GM21576 (cell line): ENCODE data around the gene MLANA.
A peak's percentile ranks its signal among the peaks of the same experiment; 100 is the strongest.
"Not testable (repeated sequence)": the region's sequence is repeated elsewhere in the genome, so short reads cannot be mapped to it uniquely, and the experiment has no call there.

Source experiments
- ATAC-seq: cut with Tn5 transposase; IDR thresholded peaks from one replicate; pipeline ENCODE4 v1.9.1; 2021; ENCODE audit warnings: mild to moderate bottlenecking, moderate library complexity; ENCODE audit not compliant: unreplicated experiment

The MLANA gene

DNA sequence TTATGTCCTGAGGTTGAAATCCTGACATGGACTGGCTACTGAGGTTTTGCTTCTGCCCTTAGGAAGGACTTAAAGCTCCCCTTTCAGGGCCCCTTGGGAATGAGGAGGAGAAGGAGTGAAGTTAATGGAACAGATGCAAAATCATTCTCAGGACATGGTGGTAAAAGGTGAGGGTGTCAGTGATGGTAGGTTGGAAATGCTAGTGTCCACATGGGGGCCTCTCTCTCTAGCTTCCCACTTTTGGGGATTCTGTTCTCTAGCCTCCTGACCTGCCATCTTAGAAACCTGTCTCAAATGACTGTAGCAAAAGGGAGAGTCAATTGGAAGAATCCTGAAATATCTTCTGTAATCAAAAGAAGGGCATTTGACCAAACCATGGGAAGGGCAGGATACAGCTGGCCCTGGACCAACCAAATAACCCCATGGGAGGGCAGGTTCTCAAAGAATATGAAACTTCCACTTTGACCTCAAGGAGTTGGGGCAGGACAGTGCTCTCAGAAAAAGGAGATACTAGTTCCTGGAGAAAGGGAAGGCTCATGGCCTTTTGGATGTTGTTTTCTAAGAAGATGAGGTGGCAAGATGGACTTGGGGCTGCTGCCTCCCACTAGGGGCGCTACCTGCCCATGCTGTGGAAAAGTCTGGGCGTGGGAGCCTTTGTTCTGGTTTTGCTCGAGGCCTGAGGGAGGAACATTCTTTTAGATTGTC lies 21.2 kb upstream of the MLANA start:
- no peak for ATAC-seq

DNA sequence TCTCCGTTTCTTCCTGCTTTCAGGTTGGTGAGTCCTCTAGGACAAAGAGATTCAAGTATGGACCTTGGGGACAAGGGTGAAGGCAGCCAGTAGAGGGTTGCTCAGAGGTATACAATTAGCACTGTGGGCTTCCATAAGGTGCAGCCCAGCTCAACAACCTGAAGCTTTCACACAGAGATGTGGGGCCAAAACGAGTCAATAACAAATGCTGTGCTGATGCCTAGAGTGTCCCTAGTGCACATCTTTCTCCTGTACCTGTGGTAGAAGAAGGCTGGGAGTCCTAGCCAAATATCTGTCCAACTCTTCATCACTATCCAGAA lies 20.7 kb upstream of the MLANA start:
- no peak for ATAC-seq

DNA sequence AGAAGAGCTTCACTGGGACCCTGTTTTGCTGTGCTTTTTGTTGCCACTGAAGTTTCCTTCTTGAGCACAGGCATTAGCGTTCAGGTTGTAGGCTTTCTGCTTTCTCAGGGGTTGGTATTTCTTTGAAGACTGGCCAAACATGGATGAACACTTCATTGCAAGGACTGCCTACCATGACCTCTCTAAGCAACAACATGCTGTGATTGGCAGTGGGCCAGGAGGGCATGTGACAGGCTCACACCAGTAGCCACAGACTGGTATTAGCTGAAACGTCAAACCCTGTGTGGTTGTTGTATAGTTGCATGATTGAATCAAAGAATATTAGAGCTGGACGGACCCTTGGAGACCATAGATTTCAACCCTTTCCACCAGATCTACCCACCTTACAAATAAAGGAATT lies 20.0 kb upstream of the MLANA start:
- ATAC-seq: no peak

DNA sequence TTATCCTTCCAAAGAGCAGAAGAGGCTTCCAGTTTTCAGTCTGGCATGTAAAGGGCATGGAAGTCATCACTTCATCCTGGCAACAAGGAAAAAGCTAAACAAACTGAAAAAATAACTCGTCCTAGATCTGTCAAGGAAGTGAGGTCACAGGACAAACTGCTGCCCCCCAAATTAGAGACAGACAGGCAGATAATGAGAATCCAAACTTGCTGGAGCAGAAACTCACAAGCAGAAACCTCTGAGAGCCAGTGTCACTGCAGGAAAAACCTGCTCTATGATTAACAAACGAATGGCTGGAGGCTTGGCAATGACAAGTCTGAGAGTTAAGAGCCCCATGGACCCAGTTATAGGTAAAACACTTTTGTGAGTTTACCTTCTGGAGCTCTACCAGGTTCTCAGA lies 18.9 kb upstream of the MLANA start:
- no peak for ATAC-seq

DNA sequence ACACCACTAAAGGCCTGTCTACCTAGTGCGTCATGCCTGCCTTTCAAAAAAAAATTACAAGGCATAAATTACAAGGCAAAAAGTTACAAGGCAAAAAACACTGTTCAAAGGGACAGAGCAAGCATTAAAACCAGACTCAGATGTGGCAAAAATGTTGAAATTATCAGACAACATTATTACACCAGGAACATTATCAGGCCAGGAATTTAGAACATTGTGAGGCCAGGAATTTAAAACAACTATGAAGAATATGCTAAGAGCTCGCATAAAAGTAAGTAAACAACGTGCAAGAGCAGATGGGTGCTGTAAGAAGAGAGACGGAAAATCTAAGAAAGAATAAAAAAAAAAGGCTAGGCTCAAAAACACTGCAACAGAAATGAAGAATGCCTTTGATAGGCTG lies 18.2 kb upstream of the MLANA start:
- no peak for ATAC-seq

DNA sequence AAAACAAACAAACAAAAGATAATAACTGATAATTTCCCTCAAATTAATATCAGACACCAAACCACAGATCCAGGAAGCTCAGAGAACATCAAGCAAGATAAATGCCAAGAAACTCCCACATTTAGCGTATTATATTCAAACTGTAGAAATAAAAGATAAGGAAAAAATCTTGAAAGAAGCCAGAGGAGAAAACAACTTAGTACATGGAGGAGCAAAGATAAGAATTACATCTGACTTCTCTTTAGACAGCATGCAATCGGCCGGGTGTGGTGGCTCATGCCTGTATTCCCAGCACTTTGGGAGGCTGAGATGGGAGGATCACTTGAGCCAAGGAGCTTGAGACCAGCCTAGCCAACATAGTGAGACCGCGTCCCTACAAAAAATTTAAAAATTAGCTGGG lies 17.2 kb upstream of the MLANA start:
- ATAC-seq: no peak

DNA sequence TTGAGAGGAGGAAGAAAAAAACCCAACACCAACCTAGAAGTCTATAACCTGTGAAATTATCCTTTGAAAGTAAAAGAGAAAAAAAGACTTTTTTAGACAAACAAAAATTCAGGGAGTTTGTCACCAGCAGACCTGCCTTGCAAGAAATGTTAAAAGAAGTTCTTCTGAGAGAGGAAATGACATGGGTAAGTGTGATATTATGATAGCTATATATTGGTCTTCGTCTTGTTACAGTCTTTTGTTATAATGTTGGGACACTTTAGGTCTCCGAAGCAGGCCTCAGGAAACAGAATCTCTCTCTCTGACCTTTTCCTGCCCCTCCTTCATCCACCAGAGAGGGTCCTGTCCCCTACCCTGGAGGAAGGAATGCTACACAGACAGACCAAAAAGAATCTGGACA lies 16.6 kb upstream of the MLANA start:
- no peak for ATAC-seq

DNA sequence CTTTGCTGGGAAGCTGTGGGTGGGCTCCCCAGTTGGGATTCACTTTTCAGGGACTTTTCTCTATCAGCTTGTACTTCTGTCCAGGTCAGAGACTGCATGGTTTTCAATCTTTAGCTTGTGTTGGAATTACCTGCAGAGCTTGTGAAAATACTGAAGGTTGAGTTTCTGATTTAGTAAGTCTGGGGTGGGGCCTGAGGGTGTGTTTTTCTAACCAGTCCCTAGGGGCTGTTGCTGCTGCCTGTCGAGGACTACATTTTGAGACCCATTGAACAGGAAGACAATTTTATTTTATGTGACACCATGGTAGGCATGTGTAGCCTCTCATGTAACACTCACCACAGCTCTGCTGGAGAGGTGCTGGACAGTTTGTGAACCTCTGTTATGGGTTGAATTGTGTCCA lies 14.7 kb upstream of the MLANA start:
- no peak for ATAC-seq

DNA sequence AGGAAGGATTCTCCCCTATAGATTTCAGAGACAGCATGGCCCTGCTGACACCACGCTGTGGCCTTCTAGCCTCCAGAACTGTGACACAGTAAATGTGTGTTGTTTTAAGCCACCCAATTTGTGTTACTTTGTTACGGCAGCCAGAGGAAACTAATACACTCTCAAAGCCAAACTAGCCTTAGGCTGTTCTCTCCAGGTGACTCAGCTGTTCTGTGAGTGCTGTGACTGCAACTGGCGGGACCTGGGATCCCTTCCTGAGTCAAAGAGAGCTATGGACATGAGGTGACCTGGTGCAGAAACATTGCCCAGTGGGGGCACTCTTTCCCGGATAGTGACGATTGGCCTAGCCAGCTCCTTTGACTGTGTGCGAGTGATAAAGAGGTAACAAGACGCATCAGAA lies 14.0 kb upstream of the MLANA start:
- no peak for ATAC-seq

DNA sequence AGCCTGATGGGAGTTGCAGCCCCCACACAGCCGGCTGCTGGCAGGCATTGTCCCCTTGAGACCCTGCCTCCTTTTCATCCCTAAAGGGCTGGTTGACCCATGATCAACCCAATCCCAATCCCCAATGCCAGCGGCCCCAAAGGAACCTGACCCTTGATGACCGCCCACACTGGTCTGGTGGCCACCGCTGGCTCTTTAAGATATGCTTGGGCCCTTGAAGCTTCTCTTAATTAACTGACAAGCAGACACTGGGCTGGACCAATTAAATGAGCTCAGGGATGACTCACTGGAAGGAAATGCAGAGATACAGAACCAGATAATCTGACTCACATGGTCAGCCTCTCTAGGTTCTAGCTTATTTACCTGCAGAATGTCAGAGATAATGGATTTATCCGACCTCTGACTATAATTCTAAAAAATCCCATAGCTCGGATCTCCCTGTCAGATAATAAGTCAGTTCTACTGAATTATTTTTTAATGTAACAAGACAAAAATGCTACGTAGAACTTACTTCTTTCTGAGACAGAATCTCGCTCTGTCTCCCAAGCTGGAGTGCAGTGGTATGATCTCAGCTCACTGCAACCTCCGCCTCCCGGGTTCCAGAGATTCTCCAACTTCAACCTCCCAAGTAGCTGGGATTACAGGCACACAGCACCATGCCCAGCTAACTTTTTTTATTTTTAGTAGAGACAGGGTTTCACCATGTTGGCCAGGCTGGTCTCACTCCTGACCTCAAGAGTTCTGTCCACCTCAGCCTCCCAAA lies 11.1 kb upstream of the MLANA start:
- no peak for ATAC-seq

DNA sequence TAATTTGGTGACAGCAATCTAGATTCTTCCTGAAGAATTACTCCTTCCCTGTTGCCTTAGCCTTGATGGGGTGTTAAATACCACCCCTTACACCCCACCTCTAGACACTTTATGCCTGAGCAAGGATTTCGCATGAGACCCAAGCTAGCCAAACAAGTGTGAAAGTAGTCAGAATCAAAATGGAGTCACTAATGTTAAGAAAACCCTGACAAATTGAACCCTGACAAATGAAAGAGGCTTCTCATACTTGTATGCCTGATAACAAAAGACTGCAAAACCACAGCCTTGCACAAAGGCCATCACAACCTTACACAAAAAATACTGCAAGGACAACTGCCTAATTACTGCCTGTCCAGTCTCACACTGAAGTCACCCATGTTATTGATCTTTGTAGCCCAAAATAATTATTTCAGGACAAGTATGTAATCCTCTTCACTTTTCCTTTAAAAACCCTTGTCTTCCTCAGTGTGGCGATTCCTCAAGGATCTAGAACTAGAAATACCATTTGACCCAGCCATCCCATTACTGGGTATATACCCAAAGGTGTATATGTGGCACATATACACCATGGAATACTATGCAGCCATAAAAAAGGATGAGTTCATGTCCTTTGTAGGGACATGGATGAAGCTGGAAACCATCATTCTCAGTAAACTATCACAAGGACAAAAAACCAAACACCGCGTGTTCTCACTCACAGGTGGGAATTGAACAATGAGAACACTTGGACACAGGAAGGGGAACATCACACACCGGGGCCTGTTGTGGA lies 8.3 kb upstream of the MLANA start:
- ATAC-seq: not testable (repeated sequence)

DNA sequence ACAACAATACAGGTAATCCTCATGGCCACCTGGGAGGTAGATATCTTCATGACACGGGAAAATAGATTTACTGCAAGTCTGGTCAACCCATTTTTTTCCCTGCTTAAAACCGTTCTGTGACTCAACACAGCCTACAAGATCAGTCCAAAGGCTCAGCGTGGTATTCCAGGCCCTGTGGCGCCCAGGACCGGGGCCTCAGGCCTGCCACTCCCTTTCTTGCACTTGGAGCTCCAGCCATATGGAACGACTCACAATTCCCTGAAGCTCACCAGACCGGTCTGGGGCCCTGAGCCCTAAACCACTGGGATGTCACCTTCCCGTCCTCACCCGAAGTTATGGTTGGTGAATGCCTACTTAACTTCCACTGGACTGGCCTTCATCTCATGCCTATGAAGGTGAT lies 6.5 kb upstream of the MLANA start:
- no peak for ATAC-seq

DNA sequence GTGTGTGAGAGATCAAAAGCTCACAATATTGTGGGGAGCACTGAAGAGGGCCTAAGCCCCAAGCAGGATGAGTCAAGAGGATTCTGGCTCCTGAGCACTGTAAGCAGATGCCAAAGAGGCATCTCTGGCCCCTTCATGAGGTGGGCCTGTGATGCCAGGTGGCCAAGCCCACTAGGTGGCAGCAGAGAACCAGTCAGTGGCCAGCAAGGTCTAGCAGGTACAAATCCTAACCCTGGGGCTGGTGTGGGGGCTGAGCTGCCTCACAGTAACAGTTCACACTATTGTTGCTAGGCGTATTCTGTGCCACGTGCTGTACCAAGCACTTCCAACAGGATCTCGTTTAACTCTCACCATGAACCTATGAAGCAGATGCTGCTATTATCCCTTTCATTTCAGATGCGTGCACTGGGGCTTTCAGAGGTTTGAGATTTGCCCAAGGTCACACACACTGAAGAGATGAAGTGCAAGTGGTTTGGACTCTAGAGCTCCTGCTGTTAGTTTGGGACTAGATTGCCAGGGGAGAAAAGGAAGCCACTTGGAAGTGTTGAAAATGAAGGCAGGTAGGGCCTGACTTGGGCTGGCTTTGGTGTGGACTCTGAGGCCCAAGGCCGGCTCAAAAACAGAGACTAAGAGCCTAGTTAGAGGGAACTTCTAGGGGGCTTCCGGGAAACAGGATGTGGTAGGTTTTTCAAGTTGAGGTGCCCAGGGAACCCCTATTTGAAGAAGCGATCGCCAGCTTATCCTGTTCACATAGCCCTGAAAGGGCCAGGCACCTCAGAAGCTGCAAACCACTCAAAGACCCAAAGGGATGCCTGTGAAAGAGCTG lies 4.4 kb upstream of the MLANA start:
- ATAC-seq: peak; percentile 91

DNA sequence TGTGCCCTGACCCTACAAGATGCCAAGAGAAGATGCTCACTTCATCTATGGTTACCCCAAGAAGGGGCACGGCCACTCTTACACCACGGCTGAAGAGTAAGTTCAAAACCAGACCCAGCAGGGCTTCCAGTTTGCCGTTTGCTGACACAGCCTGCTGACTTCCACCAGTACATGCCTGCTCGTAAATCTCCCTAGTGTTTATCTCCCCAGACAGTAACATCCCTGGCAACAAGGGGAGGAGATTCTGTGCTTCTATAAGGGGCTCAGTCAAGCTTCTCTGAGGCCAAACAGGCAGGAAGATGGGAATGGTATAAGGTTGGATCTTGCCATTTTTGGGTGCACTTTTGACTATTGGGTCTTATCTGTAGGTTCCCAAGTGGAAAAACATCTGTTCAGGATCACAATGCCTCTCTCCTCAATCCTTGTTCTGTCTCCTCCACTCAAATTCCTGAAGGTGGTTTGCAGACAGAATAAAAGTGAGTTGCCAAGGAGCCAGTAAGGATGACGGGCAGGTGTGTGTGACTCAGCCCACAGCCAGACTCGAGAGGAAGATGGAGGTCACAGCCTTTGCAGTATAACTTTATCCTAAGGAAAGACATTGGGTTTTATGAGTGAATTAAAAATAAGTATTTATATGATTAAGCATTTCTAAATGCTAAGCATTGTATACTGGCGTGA lies 1.9 kb downstream of the MLANA start:
- ATAC-seq: no peak

DNA sequence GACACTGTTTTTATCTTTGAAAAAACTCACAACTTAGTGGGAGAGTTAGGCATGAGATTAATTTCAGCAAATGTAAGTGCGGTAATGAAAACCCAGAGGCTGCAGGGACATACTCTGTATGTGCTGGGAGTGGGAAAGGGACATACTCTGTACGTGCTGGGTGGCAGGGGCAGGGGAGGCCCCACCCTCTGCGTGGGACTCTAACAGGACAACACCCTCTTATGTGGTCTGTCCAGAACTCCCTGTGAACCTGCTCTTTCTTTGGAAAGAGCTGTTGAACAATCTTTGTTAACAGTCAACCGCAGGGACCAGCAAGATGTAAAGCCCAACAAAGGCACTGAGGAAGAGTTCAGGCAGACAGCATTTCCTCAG lies 2.4 kb downstream of the MLANA start:
- ATAC-seq: no peak

DNA sequence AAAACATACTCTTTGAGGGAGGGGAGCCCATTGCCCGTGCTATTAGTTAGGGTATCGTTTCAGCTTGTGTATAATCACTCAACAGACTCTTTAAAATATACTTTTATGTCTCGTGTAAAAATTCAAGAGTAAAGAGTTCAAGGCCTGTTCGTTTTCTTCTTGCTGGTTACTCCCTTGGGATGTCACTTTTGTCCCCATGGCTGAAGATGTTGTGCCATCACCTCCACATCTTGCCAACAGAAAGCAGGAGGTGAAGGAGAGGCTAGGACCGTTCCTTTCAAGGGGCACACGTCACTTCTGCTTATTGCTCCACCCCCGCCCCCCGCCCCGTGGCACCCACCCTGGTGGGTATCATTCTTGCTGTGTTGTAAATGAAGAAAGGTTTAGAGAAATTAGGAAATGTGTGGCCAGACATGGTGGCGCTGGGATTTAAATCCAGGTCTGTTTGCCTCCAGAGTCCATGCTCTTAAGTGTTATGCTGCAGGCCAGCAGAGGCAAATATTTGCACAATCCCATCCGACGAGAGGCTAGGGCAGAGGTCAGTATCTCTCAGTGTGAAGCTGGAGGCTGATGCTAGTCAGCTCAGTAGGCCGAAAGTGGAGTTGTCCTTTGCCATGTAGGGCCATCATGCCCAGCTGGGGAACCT lies 3.0 kb downstream of the MLANA start:
- no peak for ATAC-seq

DNA sequence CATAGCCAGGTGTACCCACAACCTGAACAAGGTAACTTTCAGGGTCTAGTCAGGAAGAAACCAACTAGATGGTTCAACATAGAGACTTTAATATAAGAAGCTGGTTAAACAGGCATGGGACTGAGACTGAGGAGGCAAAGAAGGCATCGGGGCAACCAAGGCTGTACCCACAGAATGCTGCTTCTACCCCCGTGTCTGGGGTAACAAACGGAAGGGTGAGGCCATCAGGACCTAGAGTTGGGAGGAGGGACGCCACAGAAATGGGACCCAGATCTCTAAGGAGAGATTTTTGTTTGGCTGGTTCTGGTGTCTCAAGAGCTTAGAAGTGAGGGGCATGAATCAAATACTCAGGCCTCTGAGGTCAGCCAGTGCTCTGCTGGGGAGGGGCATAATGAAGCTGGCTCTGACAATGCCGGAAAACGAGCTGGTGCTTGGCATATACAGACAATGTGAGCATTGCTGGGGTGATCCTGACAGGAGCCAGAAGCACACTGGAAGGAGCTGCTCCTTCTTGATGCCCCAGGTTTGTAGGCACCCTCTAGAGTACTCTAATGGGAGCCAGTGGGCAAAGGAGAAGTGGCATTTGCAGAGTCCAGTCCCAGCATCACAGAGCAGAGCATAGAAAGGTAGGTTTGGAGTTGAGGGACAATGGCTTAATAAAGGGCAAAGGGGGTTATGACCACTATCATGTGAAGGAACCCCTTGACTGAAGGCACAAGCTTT lies 3.7 kb downstream of the MLANA start:
- no peak for ATAC-seq

DNA sequence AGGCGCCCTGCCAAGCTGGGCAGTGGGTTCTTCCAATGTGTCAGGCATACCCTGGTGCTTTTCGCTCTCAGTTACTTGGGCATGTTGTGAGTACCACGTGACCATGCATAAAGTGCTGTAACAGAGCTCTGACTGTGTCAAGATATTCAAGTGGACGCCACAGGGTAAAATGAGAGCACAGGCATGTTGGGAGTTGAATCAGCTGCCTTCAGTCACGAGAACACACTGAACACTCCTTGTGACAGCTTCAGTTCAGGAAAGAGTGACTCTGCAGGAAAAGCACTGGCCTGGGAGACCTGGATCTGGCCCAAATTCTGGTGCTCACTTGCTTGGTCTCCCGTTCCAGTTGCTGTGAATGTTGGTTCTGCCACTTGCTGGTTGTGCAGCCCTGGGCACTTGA lies 5.1 kb downstream of the MLANA start:
- ATAC-seq: no peak

DNA sequence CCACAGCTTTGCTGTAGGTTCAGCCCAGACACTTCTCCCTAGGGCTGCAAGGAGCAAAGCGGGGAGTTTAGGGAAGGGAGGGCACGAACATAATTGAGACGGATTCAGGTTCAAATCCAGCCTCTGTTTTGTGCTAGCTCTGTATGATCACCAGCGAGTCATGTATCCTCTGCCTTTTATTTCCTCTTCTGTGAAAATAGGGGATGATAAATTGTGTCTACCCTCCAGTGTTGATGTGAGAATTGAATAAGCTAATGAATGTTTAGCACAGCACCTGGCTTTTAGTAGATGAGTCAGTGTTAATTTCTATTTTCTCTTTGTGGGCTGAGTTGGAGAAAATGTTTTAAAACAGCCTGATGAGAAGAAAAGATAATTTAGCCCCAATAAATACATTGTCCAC lies 6.2 kb downstream of the MLANA start:
- no peak for ATAC-seq

DNA sequence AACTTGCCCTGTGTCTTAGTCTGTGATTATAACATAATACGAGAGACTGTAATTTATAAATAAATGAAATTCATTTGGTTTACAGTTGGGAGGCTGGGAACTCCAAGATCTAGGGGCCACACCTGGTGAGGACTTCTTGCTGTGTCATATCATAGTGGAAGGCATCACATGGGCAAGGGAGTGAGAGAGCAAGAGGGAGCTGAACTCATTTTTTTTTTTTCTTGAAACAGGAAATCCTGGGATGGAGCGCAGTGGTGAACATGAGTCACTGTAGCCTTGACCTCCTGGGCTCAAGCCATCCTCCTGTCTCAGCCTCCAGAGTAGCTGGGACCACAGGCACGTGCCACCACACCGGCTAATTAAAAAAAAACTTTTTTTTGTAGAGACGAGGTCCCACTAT lies 7.2 kb downstream of the MLANA start:
- ATAC-seq: no peak
